ENCODE results near the gene GZMM. TPM values are rescaled to one million over a fixed set of nuclear protein-coding genes. Genes with fewer than 3 reads are reported as not detected.

Gene GZMM
- total and polyA plus RNA-seq, 2 experiments from 2014 or later = 0.29 TPM; not detected in 1

DNA sequence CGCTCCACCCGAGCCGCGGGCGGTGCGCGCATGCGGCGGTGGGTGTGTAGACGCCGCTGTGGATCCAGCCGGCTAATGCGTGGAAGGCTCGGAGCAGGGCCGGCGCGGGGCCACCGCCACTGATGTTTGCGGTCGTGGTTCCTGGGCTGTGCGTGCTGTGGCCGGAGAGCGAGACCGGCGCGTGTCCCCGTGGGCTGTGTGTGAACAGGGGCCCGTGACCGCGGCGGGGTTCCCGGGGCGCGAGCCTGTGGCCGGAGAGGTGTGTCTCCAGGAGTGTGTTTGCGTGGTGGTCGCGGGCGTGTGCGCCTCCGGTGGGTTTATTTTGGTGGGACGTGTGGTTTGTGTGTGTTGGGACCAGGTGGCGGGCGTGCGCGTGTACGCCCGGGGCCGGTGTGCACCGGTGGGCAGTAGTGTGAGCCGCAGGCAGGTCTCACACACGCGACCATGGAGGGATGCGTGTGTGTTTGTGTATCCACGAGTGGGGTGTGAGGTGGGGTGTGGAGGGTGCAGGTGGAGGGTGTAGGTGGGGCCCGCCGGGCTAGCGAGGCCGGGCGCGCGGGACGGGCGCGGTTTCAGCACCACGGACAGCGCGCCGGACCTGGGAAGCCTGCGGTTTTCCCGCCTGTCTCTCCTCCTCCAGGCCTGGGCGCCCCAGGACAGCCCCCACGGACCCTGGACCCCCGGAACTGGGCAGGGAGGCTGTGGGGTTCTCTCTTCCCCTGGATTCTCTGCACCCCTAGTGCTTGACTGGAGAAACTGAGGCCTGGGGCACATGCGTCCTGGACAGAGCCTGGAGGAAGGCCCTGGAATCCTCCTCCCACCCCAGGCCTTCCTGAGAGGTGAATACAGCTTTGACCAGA lies 47.5 kb downstream of the GZMM start:
- Histone ChIP-seq H3K4me2 (peak overlapping the region; percentile 70), H3K36me3 (ENCODE audit: insufficient read depth) (no peaks in the 10 kb centered on the region), H3K27me3 (ENCODE audit: insufficient read depth) (peaks cover 31% of the 10 kb centered on the region), H2AFZ (no peak overlapping the region), H3F3A (replicated peaks; ENCODE audit: low read depth) (no peaks in the 10 kb centered on the region; the same call in 1 of the 2 replicates), H3K27ac (ENCODE audit: low read depth) (no peak overlapping the region), H3K9me2 (ENCODE audit: insufficient read depth) (no peaks in the 10 kb centered on the region), H3K4me1 (ENCODE audit: insufficient read depth) (peaks cover 5% of the 10 kb centered on the region; the same call in 1 of the 2 replicates), H3K4me3 (peak overlapping the region; percentile 50; the same call in 1 of the 2 replicates), H3K79me2 (replicated peaks; ENCODE audit: insufficient read depth) (no peaks in the 10 kb centered on the region), H4K20me1 (replicated peaks; ENCODE audit: insufficient read depth) (peaks cover 4% of the 10 kb centered on the region; the same call in 1 of the 2 replicates)
- peaks cover 41% of the 10 kb centered on the region for H3K27me3 Mint-ChIP-seq (ENCODE audit: insufficient read depth, low read depth, poor library complexity)
- no peaks in the 10 kb centered on the region for H3K9me3 Mint-ChIP-seq
- H3K4me1 Mint-ChIP-seq = no peaks in the 10 kb centered on the region
- ATAC-seq = peak; percentile 29
- H3K36me3 Mint-ChIP-seq (ENCODE audit: low read depth) = no peaks in the 10 kb centered on the region
- DNase-seq (ENCODE audit: low spot score) = peak; percentile 68
- H3K27ac Mint-ChIP-seq = no peak overlapping the region
- TF ChIP-seq ZNF114 (CRISPR knock-in tag; IDR thresholded peaks at IDR 0.05) = no peak
- TF ChIP-seq, protein P1, sequence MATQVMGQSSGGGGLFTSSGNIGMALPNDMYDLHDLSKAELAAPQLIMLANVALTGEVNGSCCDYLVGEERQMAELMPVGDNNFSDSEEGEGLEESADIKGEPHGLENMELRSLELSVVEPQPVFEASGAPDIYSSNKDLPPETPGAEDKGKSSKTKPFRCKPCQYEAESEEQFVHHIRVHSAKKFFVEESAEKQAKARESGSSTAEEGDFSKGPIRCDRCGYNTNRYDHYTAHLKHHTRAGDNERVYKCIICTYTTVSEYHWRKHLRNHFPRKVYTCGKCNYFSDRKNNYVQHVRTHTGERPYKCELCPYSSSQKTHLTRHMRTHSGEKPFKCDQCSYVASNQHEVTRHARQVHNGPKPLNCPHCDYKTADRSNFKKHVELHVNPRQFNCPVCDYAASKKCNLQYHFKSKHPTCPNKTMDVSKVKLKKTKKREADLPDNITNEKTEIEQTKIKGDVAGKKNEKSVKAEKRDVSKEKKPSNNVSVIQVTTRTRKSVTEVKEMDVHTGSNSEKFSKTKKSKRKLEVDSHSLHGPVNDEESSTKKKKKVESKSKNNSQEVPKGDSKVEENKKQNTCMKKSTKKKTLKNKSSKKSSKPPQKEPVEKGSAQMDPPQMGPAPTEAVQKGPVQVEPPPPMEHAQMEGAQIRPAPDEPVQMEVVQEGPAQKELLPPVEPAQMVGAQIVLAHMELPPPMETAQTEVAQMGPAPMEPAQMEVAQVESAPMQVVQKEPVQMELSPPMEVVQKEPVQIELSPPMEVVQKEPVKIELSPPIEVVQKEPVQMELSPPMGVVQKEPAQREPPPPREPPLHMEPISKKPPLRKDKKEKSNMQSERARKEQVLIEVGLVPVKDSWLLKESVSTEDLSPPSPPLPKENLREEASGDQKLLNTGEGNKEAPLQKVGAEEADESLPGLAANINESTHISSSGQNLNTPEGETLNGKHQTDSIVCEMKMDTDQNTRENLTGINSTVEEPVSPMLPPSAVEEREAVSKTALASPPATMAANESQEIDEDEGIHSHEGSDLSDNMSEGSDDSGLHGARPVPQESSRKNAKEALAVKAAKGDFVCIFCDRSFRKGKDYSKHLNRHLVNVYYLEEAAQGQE (IDR thresholded peaks at IDR 0.05; ENCODE audit: unreplicated experiment) = peak; percentile 92
- peak overlapping the region; percentile 54 for H3K4me3 Mint-ChIP-seq

DNA sequence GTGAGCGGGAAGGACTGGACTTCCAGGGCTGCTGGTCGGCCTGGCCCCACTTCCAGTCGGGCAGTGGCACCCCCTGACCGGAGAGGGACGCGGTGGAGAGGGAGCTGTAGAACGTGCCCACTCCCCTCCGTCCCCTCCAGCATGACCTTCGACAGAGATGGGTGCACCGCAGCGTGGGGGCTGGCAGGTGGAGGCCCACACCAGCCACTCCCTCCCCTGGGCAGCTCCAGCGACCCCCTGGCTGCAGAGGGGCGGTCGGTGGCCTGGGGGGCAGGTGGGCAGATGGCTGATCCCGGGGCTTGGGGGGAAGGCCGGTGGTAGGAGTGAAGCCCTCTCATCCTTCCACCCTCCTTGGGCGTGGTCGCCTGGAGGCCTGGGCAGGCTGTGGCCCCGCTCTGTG lies 48.2 kb downstream of the GZMM start:
- peaks cover 4% of the 10 kb centered on the region; the same call in 1 of the 2 replicates for H4K20me1 ChIP-seq (replicated peaks; ENCODE audit: insufficient read depth)
- H3K4me3 ChIP-seq = no peak overlapping the region
- H3K27me3 Mint-ChIP-seq (ENCODE audit: insufficient read depth, low read depth, poor library complexity) = peaks cover 41% of the 10 kb centered on the region
- peaks cover 5% of the 10 kb centered on the region; the same call in 1 of the 2 replicates for H3K4me1 ChIP-seq (ENCODE audit: insufficient read depth)
- ATAC-seq = no peak
- no peaks in the 10 kb centered on the region; the same call in 1 of the 2 replicates for H3F3A ChIP-seq (replicated peaks; ENCODE audit: low read depth)
- no peak overlapping the region for H3K4me3 Mint-ChIP-seq
- no peaks in the 10 kb centered on the region for H3K9me2 ChIP-seq (ENCODE audit: insufficient read depth)
- H2AFZ ChIP-seq = no peak overlapping the region
- no peaks in the 10 kb centered on the region for H3K36me3 ChIP-seq (ENCODE audit: insufficient read depth)
- H3K4me2 ChIP-seq = no peak overlapping the region
- no peak for DNase-seq (ENCODE audit: low spot score)
- H3K79me2 ChIP-seq (replicated peaks; ENCODE audit: insufficient read depth) = no peaks in the 10 kb centered on the region
- no peaks in the 10 kb centered on the region for H3K9me3 Mint-ChIP-seq
- no peak overlapping the region for H3K27ac Mint-ChIP-seq
- peaks cover 31% of the 10 kb centered on the region for H3K27me3 ChIP-seq (ENCODE audit: insufficient read depth)
- no peaks in the 10 kb centered on the region for H3K36me3 Mint-ChIP-seq (ENCODE audit: low read depth)
- H3K4me1 Mint-ChIP-seq = no peaks in the 10 kb centered on the region
- H3K27ac ChIP-seq (ENCODE audit: low read depth) = no peak overlapping the region
- no peak for TF ChIP-seq ETS1 (IDR thresholded peaks at IDR 0.05)
- no peak for TF ChIP-seq CREB1 (CRISPR knock-in tag; IDR thresholded peaks at IDR 0.05; ENCODE audit: low read depth)
- TF ChIP-seq, protein P2, sequence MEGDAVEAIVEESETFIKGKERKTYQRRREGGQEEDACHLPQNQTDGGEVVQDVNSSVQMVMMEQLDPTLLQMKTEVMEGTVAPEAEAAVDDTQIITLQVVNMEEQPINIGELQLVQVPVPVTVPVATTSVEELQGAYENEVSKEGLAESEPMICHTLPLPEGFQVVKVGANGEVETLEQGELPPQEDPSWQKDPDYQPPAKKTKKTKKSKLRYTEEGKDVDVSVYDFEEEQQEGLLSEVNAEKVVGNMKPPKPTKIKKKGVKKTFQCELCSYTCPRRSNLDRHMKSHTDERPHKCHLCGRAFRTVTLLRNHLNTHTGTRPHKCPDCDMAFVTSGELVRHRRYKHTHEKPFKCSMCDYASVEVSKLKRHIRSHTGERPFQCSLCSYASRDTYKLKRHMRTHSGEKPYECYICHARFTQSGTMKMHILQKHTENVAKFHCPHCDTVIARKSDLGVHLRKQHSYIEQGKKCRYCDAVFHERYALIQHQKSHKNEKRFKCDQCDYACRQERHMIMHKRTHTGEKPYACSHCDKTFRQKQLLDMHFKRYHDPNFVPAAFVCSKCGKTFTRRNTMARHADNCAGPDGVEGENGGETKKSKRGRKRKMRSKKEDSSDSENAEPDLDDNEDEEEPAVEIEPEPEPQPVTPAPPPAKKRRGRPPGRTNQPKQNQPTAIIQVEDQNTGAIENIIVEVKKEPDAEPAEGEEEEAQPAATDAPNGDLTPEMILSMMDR (conservative IDR thresholded peaks at IDR 0.05; ENCODE audit: low read depth in 2 of 2) = no peak
- no peak for TF ChIP-seq NANOG (IDR thresholded peaks at IDR 0.05; ENCODE audit: borderline replicate concordance)
- TF ChIP-seq EZH2 (IDR thresholded peaks at IDR 0.05; ENCODE audit: low read depth, unreplicated experiment) = no peak
- TF ChIP-seq ZNF114 (CRISPR knock-in tag; IDR thresholded peaks at IDR 0.05) = no peak
- no peak for TF ChIP-seq JUNB (IDR thresholded peaks at IDR 0.05; ENCODE audit: unreplicated experiment)
- TF ChIP-seq STAT1 (IDR thresholded peaks at IDR 0.05; ENCODE audit: unreplicated experiment) = no peak
- no peak for TF ChIP-seq EZH2phosphoT487 (IDR thresholded peaks at IDR 0.05; ENCODE audit: unreplicated experiment)
- TF ChIP-seq ZNF331 (CRISPR knock-in tag; IDR thresholded peaks at IDR 0.05; ENCODE audit: low read depth) = no peak
- TF ChIP-seq, protein P1 (IDR thresholded peaks at IDR 0.05; ENCODE audit: unreplicated experiment) = no peak
- no peak for TF ChIP-seq POLR2AphosphoS5 (IDR thresholded peaks at IDR 0.05; ENCODE audit: low read depth)

All from GM23338 (cell line).